Lung (tissue), 12 donors: Measurements from ENCODE around the gene CTCFL. TPM values are rescaled to one million over a fixed set of nuclear protein-coding genes. Genes with fewer than 3 reads are reported as not detected.

Source experiments
- ATAC-seq: fragments of 200-7000 bp; cut with Tn5 transposase; one replicate; pipeline ENCODE4 v1.9.1; 2020; ENCODE audit warnings: moderate number of reproducible peaks; ENCODE audit not compliant: insufficient read depth, low FRiP score
- DNase-seq, 3 donors: peaks; one replicate each; pipeline ENCODE4 v3.0.0-alpha.2; 2013 to 2017
- H3K27ac ChIP-seq, 2 donors: one replicate each; pipeline ENCODE4 v1.5.1; 2013; ENCODE audit warnings: mild to moderate bottlenecking in 2 of 2, moderate library complexity in 2 of 2, control low read depth in 1 of 2, inconsistent platforms in 1 of 2, low read depth in 1 of 2, low read length in 1 of 2
- H3K27me3 ChIP-seq, 3 donors: one replicate each; pipeline ENCODE4 v1.5.1; 2013; ENCODE audit warnings: low read length in 2 of 3; ENCODE audit not compliant: control insufficient read depth in 3 of 3, insufficient read depth in 3 of 3
- H3K36me3 ChIP-seq, 4 donors: one replicate each; pipeline ENCODE4 v1.5.1; 2013; ENCODE audit warnings: low read length in 4 of 4, mild to moderate bottlenecking in 1 of 4, moderate library complexity in 1 of 4; ENCODE audit not compliant: control insufficient read depth in 4 of 4, insufficient read depth in 4 of 4
- H3K4me1 ChIP-seq, 5 donors: one replicate each; pipeline ENCODE4 v1.5.1; 2013; ENCODE audit warnings: low read length in 5 of 5, mild to moderate bottlenecking in 2 of 5, moderate library complexity in 1 of 5; ENCODE audit not compliant: control insufficient read depth in 5 of 5, insufficient read depth in 5 of 5
- H3K4me3 ChIP-seq: one replicate; pipeline ENCODE4 v1.5.1; 2013; ENCODE audit warnings: mild to moderate bottlenecking, control low read depth, moderate library complexity
- H3K9ac ChIP-seq, 2 donors: one replicate each; pipeline ENCODE4 v1.5.1; 2013; ENCODE audit warnings: low read length in 2 of 2, control low read depth in 1 of 2; ENCODE audit not compliant: insufficient read depth in 1 of 2
- H3K9me3 ChIP-seq, 4 donors: one replicate each; pipeline ENCODE4 v1.5.1; 2013; ENCODE audit warnings: low read length in 3 of 4, mild to moderate bottlenecking in 1 of 4, moderate library complexity in 1 of 4; ENCODE audit not compliant: control insufficient read depth in 4 of 4, insufficient read depth in 3 of 4
- WGBS, 2 donors: extraction: QIAGEN DNeasy Blood & Tissue Kit; methylation state at CpG; one replicate each; pipeline ENCODE4 v1.1.7; 2013; 5-methylcytosine and 5-hydroxymethylcytosine counted together
- polyA plus RNA-seq, 2 donors: library from polyadenylated mRNA; stranded (reverse); fragments of 200-250 nt; gene quantifications; one replicate each; pipeline ENCODE4 v1.2.1, GENCODE V29; 2013
- total RNA-seq, 2 donors: library from RNA; depleted of rRNA in 1 of 2; stranded (reverse); fragments of >200 nt in 1 of 2; gene quantifications; one replicate each; pipeline ENCODE4 v1.2.1, GENCODE V29; 2014 to 2021
- TF ChIP-seq, protein P1 (sequence below): IDR thresholded peaks from 2 replicates; pipeline ENCODE4 v1.5.1; 2012; ENCODE audit warnings: mild to moderate bottlenecking; ENCODE audit errors: control extremely low read depth, extremely low read depth
- donor health status: control.
- donor health status: control.
- donor health status: Bipolar disorder and iron deficiency.
- donor health status: healthy.
- donor health status: DM: yes; HTN: yes; CAD: no.

The CTCFL gene
- total and polyA plus RNA-seq, 4 donors: 0.02 TPM; not detected in 3

- no peak overlapping the region for H3K27ac ChIP-seq
- ATAC-seq (no peak), DNase-seq (no peak)
- no peak overlapping the region for H3K9ac ChIP-seq
- H3K27me3 ChIP-seq: no peaks in the 10 kb centered on the region
- no peaks in the 10 kb centered on the region for H3K9me3 ChIP-seq
- no peaks in the 10 kb centered on the region for H3K36me3 ChIP-seq
- no peak overlapping the region for H3K4me3 ChIP-seq
- 91 to 96% methylated on average over 15 of the region's 15 CpGs for WGBS, 2 donors
- peaks cover 0 to 8% (median 2%) of the 10 kb centered on the region in 5 donors for H3K4me1 ChIP-seq
- TF ChIP-seq, protein P1, sequence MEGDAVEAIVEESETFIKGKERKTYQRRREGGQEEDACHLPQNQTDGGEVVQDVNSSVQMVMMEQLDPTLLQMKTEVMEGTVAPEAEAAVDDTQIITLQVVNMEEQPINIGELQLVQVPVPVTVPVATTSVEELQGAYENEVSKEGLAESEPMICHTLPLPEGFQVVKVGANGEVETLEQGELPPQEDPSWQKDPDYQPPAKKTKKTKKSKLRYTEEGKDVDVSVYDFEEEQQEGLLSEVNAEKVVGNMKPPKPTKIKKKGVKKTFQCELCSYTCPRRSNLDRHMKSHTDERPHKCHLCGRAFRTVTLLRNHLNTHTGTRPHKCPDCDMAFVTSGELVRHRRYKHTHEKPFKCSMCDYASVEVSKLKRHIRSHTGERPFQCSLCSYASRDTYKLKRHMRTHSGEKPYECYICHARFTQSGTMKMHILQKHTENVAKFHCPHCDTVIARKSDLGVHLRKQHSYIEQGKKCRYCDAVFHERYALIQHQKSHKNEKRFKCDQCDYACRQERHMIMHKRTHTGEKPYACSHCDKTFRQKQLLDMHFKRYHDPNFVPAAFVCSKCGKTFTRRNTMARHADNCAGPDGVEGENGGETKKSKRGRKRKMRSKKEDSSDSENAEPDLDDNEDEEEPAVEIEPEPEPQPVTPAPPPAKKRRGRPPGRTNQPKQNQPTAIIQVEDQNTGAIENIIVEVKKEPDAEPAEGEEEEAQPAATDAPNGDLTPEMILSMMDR: no peak
Observed at GRCh38 chr20:57460781-57461465, 64.0 kb downstream of the CTCFL start.

- 85 to 86% methylated on average over 5 of the region's 5 CpGs for WGBS, 2 donors
- H3K9ac ChIP-seq: no peak overlapping the region
- TF ChIP-seq, protein P1: no peak
- no peak overlapping the region for H3K4me3 ChIP-seq
- H3K27me3 ChIP-seq: no peaks in the 10 kb centered on the region
- H3K4me1 ChIP-seq: peaks cover 0 to 8% (median 2%) of the 10 kb centered on the region in 5 donors
- H3K27ac ChIP-seq: no peak overlapping the region
- H3K36me3 ChIP-seq: no peaks in the 10 kb centered on the region
- ATAC-seq: no peak
- H3K9me3 ChIP-seq: no peaks in the 10 kb centered on the region
- DNase-seq: no peak
Observed at GRCh38 chr20:57459897-57460296, 65.0 kb downstream of the CTCFL start.

- ATAC-seq (no peak), DNase-seq (no peak)
Observed at GRCh38 chr20:57459278-57459677, 65.7 kb downstream of the CTCFL start.

More at GRCh38 chr20:57459278-57459677, 65.7 kb downstream of the CTCFL start:
- peaks cover 0 to 8% (median 2%) of the 10 kb centered on the region in 5 donors for H3K4me1 ChIP-seq
- TF ChIP-seq, protein P1: no peak
- H3K27ac ChIP-seq: no peak overlapping the region
- no peaks in the 10 kb centered on the region for H3K36me3 ChIP-seq
- H3K27me3 ChIP-seq: no peaks in the 10 kb centered on the region
- 50 to 64% methylated on average over 5 of the region's 5 CpGs for WGBS, 2 donors
- H3K4me3 ChIP-seq: no peak overlapping the region
- no peaks in the 10 kb centered on the region for H3K9me3 ChIP-seq
- no peak overlapping the region for H3K9ac ChIP-seq
